ENCODE measurements around the gene DOCK10.
"Not testable (repeated sequence)": the region's sequence is repeated elsewhere in the genome, so short reads cannot be mapped to it uniquely, and the experiment has no call there.

The DOCK10 gene

GRCh38 chr2:224919472-224920110, 122.7 kb downstream of the DOCK10 start:
- no peak for DNase-seq (ENCODE audit: low read depth, low spot score)

GRCh38 chr2:224918626-224919471, 123.4 kb downstream of the DOCK10 start:
- no peak for DNase-seq (ENCODE audit: low read depth, low spot score)

GRCh38 chr2:224917246-224917645, 125.0 kb downstream of the DOCK10 start:
- DNase-seq (ENCODE audit: low read depth, low spot score), result not testable (repeated sequence)

GRCh38 chr2:224915136-224915535, 127.1 kb downstream of the DOCK10 start:
- DNase-seq (ENCODE audit: low read depth, low spot score), result no peak

GRCh38 chr2:224910574-224910925, 131.7 kb downstream of the DOCK10 start:
- no peak for DNase-seq (ENCODE audit: low read depth, low spot score)

GRCh38 chr2:224909885-224910573, 132.2 kb downstream of the DOCK10 start:
- no peak for DNase-seq (ENCODE audit: low read depth, low spot score)

- DNase-seq (ENCODE audit: low read depth, low spot score), result no peak
These were observed 133.4 kb downstream of the DOCK10 start for GRCh38 chr2:224908818-224909217.

GRCh38 chr2:224904381-224904780, 137.9 kb downstream of the DOCK10 start:
- DNase-seq (ENCODE audit: low read depth, low spot score), result no peak

GRCh38 chr2:224903621-224904020, 138.6 kb downstream of the DOCK10 start:
- DNase-seq (ENCODE audit: low read depth, low spot score), result no peak

- no peak for DNase-seq (ENCODE audit: low read depth, low spot score)
These were observed 141.1 kb downstream of the DOCK10 start for GRCh38 chr2:224901121-224901676.

- no peak for DNase-seq (ENCODE audit: low read depth, low spot score)
These were observed 146.9 kb downstream of the DOCK10 start for GRCh38 chr2:224895377-224895776.

GRCh38 chr2:224894356-224894755, 147.9 kb downstream of the DOCK10 start:
- DNase-seq (ENCODE audit: low read depth, low spot score), result no peak

GRCh38 chr2:224893848-224894247, 148.4 kb downstream of the DOCK10 start:
- DNase-seq (ENCODE audit: low read depth, low spot score), result no peak

- no peak for DNase-seq (ENCODE audit: low read depth, low spot score)
These were observed 149.6 kb downstream of the DOCK10 start for GRCh38 chr2:224892574-224893204.

GRCh38 chr2:224890372-224890771, 151.9 kb downstream of the DOCK10 start:
- DNase-seq (ENCODE audit: low read depth, low spot score), result no peak

- DNase-seq (ENCODE audit: low read depth, low spot score), result no peak
These were observed 155.1 kb downstream of the DOCK10 start for GRCh38 chr2:224887141-224887540.

- no peak for DNase-seq (ENCODE audit: low read depth, low spot score)
These were observed 156.3 kb downstream of the DOCK10 start for GRCh38 chr2:224885836-224886547.

- no peak for DNase-seq (ENCODE audit: low read depth, low spot score)
These were observed 157.0 kb downstream of the DOCK10 start for GRCh38 chr2:224885291-224885690.

- no peak for DNase-seq (ENCODE audit: low read depth, low spot score)
These were observed 158.1 kb downstream of the DOCK10 start for GRCh38 chr2:224884188-224884587.

GRCh38 chr2:224883700-224884099, 158.6 kb downstream of the DOCK10 start:
- no peak for DNase-seq (ENCODE audit: low read depth, low spot score)

- DNase-seq (ENCODE audit: low read depth, low spot score), result no peak
These were observed 159.1 kb downstream of the DOCK10 start for GRCh38 chr2:224883172-224883516.
